Tibial artery (tissue), 4 donors: ENCODE results near the gene PCBP3.

Experiments
- DNase-seq, 2 donors: peaks; one replicate each; pipeline ENCODE4 v3.0.0-alpha.2; 2019
- H3K27ac ChIP-seq, 2 donors: fragments of 200-600 bp; sonication (generic) in 1 of 2; 1 replicate in 1 of 2; 2 replicates in 1 of 2; pipeline ENCODE4 v1.5.1; 2018 to 2019; ENCODE audit warnings: mild to moderate bottlenecking in 1 of 2
- H3K27me3 ChIP-seq, 2 donors: fragments of 200-600 bp; sonication (generic) in 1 of 2; one replicate each; pipeline versions ENCODE4 v1.5.1 to v1.6.0; 2016 to 2019
- H3K36me3 ChIP-seq, 3 donors: fragments of 200-600 bp; sonication (generic) in 2 of 3; one replicate each; pipeline ENCODE4 v1.5.1; 2016 to 2019; ENCODE audit warnings: mild to moderate bottlenecking in 2 of 3
- H3K4me1 ChIP-seq, 4 donors: fragments of 200-600 bp; sonication (generic) in 2 of 4; 1 replicate in 3 of 4; 2 replicates in 1 of 4; pipeline ENCODE4 v1.5.1; 2016 to 2019
- H3K4me3 ChIP-seq, 2 donors: fragments of 200-600 bp; sonication (generic) in 1 of 2; 1 replicate in 1 of 2; 2 replicates in 1 of 2; pipeline ENCODE4 v1.5.1; 2018 to 2019; ENCODE audit warnings: mild to moderate bottlenecking in 2 of 2
- H3K9me3 ChIP-seq, 3 donors: fragments of 200-600 bp; sonication (generic) in 1 of 3; one replicate each; pipeline ENCODE4 v1.5.1; 2016 to 2019
- intact Hi-C: fragments of 100-400 bp; cut with DNase I; formaldehyde crosslinking; loops from one replicate; pipeline ENCODE4 v1.15.0; 2023; ENCODE audit warnings: low total_unique reads
- TF ChIP-seq, protein P1 (sequence below), 2 experiments: fragments of 200-600 bp in 1 of 2; fragments of 450-650 bp in 1 of 2; IDR thresholded peaks; one replicate each; pipeline ENCODE4 v1.5.1; 2017 to 2019; ENCODE audit warnings: antibody characterized with exemption in 2 of 2, mild to moderate bottlenecking in 1 of 2, moderate library complexity in 1 of 2

Gene PCBP3

DNA sequence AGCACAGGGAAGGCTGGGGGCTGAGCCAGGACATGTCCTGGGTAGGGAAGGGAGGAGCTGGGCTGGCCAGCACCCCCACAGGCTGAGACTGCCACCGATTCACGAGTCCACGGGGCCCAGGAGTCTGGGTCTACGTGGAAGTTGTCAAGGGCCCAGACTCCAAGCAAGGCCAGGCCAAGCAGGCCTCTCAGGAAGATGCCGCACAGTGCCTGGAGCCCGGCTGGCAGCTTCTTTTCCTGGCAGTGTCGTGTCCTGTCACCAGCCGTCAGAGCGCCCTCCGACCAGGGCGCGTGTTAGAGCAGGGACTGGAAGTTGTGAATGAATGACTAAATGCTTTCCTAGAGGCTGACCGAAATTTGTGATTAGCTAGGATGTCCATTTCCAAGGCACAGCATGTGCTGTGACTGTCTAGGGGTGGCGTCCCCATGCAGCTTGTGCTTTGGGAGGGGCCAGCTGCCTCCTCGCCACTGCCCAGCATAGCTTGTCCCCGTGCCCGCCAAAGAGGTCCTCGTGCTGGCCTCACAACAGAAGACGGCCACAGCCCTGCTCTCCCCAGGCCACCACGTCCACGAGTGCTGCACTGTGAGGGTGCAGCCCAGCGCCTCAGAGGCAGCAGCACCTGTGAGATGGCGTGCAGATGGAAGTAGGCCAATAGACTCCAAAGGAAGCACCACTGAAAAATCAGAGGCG lies 190.6 kb downstream of the PCBP3 start:
- H3K9me3 ChIP-seq, result no peaks in the 10 kb centered on the region
- no peak overlapping the region for H3K4me3 ChIP-seq
- no peaks in the 10 kb centered on the region for H3K4me1 ChIP-seq
- DNase-seq, result no peak
- H3K36me3 ChIP-seq, result no peaks in the 10 kb centered on the region
- H3K27ac ChIP-seq, result no peak overlapping the region
- peaks cover 0 to 6% of the 10 kb centered on the region in 2 donors for H3K27me3 ChIP-seq
- intact Hi-C loops, result no loop called here
- TF ChIP-seq, protein P1, sequence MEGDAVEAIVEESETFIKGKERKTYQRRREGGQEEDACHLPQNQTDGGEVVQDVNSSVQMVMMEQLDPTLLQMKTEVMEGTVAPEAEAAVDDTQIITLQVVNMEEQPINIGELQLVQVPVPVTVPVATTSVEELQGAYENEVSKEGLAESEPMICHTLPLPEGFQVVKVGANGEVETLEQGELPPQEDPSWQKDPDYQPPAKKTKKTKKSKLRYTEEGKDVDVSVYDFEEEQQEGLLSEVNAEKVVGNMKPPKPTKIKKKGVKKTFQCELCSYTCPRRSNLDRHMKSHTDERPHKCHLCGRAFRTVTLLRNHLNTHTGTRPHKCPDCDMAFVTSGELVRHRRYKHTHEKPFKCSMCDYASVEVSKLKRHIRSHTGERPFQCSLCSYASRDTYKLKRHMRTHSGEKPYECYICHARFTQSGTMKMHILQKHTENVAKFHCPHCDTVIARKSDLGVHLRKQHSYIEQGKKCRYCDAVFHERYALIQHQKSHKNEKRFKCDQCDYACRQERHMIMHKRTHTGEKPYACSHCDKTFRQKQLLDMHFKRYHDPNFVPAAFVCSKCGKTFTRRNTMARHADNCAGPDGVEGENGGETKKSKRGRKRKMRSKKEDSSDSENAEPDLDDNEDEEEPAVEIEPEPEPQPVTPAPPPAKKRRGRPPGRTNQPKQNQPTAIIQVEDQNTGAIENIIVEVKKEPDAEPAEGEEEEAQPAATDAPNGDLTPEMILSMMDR (IDR thresholded peaks at IDR 0.05), result no peak

DNA sequence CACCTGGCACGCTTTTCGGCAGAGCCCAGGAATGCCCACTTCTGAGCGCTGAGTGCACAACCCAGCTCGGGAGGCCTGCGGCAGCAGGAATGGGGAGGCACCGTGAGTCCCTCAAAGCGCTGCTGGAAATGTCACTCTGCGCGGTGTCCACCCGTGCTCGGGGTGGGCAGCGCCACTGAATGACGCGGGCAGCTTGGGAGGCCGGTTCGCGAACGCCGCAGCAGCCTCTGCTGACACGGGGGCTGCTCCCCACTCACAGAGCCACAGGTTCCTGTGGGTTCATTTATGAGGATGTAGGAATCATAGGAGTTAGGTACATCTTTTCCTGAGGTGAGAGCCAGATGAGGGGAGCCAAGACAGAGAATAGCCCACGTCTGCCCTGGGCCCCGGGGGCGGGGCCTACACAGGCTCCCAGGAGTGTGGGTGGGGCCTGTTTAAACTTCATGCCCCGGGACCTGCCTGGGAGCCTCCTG lies 191.3 kb downstream of the PCBP3 start:
- Histone ChIP-seq H3K27me3 (peaks cover 0 to 3% of the 10 kb centered on the region in 2 donors), H3K27ac (no peak overlapping the region), H3K36me3 (no peaks in the 10 kb centered on the region), H3K4me1 (no peaks in the 10 kb centered on the region), H3K4me3 (no peak overlapping the region), H3K9me3 (no peaks in the 10 kb centered on the region)
- intact Hi-C loops, result no loop called here
- TF ChIP-seq, protein P1 (IDR thresholded peaks at IDR 0.05), result no peak
- no peak for DNase-seq

DNA sequence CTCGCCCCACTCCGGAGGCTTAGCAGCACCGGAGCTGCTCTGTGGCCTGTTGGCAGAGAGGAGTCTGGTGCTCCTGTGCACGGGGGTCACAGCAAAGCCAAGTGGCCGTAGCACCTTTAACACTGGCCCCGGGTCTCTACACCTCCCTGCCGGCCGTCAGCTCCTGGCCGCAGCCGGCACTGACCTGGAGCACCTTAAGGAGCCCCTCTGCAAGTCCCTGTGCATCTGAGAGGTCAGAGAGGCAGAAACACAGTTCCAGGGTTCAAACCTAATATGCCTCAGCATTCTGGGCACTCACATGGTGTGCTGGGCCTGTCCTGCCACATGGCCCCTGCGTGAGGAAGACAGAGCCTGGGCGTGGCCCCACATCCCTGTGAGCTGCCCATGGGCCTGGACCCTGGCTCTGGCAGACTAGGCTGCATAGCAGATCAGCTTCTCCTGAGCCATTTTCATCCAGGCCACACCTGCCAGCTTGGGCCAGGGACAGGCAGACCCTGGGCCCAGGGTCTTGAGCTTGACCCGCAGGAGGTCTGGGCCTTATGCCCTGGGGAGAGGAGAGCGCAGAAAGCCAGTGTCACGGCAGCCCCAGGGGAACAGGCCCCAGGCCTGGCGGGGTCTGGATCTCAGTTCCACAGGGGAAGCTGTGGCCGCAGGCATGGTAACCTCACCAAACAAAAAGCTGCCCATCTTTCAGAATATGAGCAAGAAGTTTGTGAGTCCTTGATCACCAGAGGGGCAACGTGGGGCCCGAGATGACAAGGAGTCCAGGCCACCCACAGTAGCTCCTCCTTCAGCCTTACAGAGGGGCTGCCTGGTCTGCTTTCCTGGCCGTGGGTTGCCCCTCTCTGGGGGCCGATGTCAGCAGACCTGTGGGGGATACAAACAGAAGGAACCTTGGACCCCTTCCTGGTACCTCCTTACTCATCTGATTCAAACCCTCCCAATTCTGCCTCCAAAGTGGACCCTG lies 192.1 kb downstream of the PCBP3 start:
- Histone ChIP-seq H3K27ac (no peak overlapping the region), H3K4me1 (no peaks in the 10 kb centered on the region), H3K4me3 (no peak overlapping the region), H3K9me3 (peaks cover 0 to 2% (median 2%) of the 10 kb centered on the region in 3 donors), H3K36me3 (no peaks in the 10 kb centered on the region), H3K27me3 (no peaks in the 10 kb centered on the region)
- intact Hi-C loops, result no loop called here
- no peak for DNase-seq
- TF ChIP-seq, protein P1 (IDR thresholded peaks at IDR 0.05), result no peak

DNA sequence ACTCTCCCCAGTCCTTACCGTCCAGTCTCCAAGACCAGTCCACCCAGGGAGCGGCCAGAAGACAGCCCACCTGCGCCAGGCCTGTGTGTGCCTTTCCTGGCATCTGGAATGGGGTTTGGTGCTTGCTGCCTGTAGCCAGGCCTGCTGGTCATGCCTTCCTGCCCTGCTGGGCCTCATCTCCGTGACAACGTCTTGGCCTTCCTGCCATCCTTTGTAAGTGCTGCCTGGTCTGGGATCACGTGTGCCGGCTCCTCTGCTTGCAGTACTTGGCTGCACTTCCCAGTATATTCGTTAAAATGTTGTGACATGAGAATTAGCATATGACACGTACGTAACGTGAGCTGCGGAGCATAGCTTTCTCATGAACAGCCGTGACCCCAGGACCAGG lies 192.7 kb downstream of the PCBP3 start:
- no peaks in the 10 kb centered on the region for H3K36me3 ChIP-seq
- TF ChIP-seq, protein P1 (IDR thresholded peaks at IDR 0.05), result no peak
- H3K27ac ChIP-seq, result no peak overlapping the region
- H3K4me1 ChIP-seq, result no peaks in the 10 kb centered on the region
- no peak overlapping the region for H3K4me3 ChIP-seq
- no peak for DNase-seq
- peaks cover 0 to 9% (median 3%) of the 10 kb centered on the region in 3 donors for H3K9me3 ChIP-seq
- intact Hi-C loops, result no loop called here
- no peaks in the 10 kb centered on the region for H3K27me3 ChIP-seq

DNA sequence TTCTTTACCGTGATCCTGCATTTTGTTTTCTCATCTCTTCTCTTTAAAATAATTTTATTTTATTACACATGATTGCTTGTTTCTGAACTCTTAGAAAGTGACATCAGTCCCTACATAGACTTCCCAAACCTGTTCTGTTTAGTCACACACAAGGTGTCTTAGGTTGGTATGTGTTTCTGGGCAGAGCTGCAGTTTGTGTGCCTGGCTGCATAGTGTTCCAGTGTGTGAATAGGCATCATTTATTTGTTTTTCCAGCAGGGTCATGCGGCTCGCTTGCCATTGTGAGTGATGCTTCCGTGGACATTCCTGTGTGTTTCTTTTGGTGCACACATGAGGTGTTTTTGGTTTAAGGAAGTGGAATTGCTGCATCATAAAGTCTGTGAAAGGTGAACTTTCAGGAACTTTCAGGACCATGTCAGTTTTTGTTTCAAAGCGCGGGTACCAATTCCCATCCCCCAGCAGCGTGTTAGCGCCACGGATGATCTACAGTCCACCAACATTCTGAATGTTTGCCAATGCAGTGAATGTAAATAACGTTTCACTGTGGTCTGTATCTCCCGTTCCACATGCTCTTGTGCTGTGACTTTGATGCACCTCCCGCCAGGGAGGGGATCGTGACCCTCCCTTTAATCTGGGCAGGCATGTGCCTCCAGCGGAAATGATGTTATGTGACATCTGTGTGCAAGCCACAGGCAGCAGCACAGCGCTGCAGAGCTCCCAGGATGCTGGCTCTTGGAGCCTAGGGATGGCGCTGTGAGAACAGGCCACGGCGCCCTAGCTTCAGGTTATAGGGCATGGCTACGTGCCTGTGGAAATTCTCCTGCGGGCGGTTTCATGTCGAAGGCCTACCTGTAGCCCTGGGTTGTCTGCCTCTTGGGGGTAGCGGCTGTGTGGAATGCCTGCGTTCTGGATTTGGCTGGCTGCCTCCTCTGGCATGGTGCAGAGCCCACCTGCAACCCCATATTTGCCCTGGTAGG lies 193.5 kb downstream of the PCBP3 start:
- Histone ChIP-seq H3K27me3 (no peaks in the 10 kb centered on the region), H3K4me3 (no peak overlapping the region), H3K4me1 (no peaks in the 10 kb centered on the region), H3K27ac (no peak overlapping the region), H3K36me3 (no peaks in the 10 kb centered on the region), H3K9me3 (peaks cover 0 to 9% (median 9%) of the 10 kb centered on the region in 3 donors)
- intact Hi-C loops, result no loop called here
- no peak for DNase-seq
- TF ChIP-seq, protein P1 (IDR thresholded peaks at IDR 0.05), result no peak
